Endothelial cell of umbilical vein (primary cell): ENCODE data around the gene TMEM132E.

Experiments
- MAX ChIP-seq: IDR thresholded peaks from 2 replicates; pipeline ENCODE4 v1.6.1; 2011; ENCODE audit not compliant: insufficient read depth, insufficient read length
- POLR2A ChIP-seq: IDR thresholded peaks from 2 replicates; pipeline ENCODE4 v1.6.1; 2012; ENCODE audit warnings: low read depth, mild to moderate bottlenecking, control low read depth, low read length
- POLR2AphosphoS5 ChIP-seq: IDR thresholded peaks from 2 replicates; pipeline ENCODE4 v1.6.1; 2012; ENCODE audit warnings: low read depth, mild to moderate bottlenecking, control low read depth, low read length, moderate library complexity; ENCODE audit not compliant: insufficient read depth
- TF ChIP-seq, protein P1 (sequence below), 2 donors: IDR thresholded peaks; 1 replicate in 1 of 2; 2 replicates in 1 of 2; pipeline ENCODE4 v1.5.1; 2011; ENCODE audit warnings: low read length in 2 of 2, mild to moderate bottlenecking in 2 of 2, moderate library complexity in 2 of 2, control low read depth in 1 of 2, inconsistent platforms in 1 of 2, low read depth in 1 of 2; ENCODE audit not compliant: insufficient read depth in 1 of 2; ENCODE audit errors: extremely low read depth in 1 of 2

DNA sequence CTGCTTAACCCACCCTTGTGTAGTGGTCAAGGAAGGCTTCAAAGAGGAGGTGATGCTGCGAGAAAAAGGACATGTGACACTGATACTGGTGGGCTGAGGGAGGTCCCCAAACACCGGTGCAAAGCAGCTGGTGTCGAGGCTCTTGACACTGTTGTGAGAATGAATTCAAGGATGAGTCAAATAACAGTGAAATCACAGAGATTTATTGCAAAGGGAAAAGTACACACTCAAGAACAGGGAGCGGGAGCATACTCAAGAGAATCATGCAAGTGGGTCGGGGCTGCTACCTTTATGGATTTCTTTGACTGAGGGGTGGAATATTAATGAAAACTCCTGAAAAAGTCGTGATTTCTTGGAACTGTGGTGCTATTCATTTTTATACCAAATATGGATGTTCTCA is 31.1 kb downstream of the TMEM132E start:
- TF ChIP-seq, protein P1, sequence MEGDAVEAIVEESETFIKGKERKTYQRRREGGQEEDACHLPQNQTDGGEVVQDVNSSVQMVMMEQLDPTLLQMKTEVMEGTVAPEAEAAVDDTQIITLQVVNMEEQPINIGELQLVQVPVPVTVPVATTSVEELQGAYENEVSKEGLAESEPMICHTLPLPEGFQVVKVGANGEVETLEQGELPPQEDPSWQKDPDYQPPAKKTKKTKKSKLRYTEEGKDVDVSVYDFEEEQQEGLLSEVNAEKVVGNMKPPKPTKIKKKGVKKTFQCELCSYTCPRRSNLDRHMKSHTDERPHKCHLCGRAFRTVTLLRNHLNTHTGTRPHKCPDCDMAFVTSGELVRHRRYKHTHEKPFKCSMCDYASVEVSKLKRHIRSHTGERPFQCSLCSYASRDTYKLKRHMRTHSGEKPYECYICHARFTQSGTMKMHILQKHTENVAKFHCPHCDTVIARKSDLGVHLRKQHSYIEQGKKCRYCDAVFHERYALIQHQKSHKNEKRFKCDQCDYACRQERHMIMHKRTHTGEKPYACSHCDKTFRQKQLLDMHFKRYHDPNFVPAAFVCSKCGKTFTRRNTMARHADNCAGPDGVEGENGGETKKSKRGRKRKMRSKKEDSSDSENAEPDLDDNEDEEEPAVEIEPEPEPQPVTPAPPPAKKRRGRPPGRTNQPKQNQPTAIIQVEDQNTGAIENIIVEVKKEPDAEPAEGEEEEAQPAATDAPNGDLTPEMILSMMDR (IDR thresholded peaks at IDR 0.05; ENCODE audit: extremely low read depth in 1 of 2, insufficient read depth in 1 of 2, low read depth in 1 of 2, low read length in 2 of 2): no peak
- TF ChIP-seq POLR2A (no peak), POLR2AphosphoS5 (no peak), MAX (no peak)
